Left lobe of liver (tissue), 2 donors: ENCODE results near the gene GRHL1. TPM values are rescaled to one million over a fixed set of nuclear protein-coding genes. Genes with fewer than 3 reads are reported as not detected.
A peak's percentile ranks its signal among the peaks of the same experiment; 100 is the strongest.
"Not testable (repeated sequence)": the region's sequence is repeated elsewhere in the genome, so short reads cannot be mapped to it uniquely, and the experiment has no call there.

ENCODE experiments used
- ATAC-seq: fragments of 200-7000 bp; cut with Tn5 transposase; one replicate; pipeline ENCODE4 v1.9.1; 2020; ENCODE audit warnings: mild to moderate bottlenecking, moderate library complexity
- DNase-seq: peaks from one replicate; pipeline ENCODE4 v3.0.0-alpha.2; 2020; ENCODE audit warnings: low spot score
- total RNA-seq: library from RNA; stranded (reverse); gene quantifications from one replicate; pipeline ENCODE4 v1.2.1, GENCODE V29; 2021
- donor health status: DM: no; HTN: no; CAD: no; lungs with moderate emphysema.
- donor health status: DM: no; HTN: yes; CAD: no.

Gene GRHL1
- total RNA-seq, 1 donor from 2014 or later, result 4.7 TPM

DNA sequence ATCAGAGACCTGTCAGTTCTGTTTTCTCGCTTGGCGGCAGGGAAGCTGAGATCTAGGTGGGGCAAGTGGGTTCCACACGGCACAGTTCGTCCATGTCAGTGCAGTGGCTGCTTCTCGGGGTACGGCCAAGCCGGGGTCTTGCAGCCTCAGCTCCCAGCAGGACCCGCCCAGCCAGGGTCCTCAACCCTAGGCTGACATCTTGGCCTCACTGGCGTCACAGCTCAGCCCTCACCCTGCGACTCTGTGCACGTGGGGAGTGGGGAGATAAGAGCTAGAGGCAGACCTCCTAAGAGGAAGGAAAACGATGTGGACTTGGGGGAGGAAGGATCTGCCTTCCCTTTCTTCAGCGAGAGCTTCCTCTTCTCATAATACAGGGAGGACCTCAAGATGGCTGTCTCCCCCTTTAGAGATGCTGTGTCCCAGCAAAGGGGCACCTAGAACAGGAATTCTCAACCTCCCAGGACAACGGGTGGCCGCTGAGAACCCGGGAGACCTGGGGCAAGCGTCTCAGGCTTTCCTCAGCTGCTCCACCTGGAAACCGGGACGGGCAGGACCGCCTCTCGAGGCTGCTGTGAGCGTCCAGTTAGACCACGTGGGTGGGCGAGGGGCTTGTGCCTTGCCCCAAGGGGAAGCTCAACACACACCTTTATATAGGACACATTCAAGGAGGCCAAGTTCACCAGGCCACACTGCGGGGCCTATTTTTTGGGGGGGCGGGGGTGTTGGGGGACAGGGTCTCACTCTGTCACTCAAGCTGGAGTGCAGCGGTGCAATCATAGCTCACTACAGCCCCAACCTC, 68.3 kb downstream of the GRHL1 start:
- ATAC-seq (no peak), DNase-seq (no peak)

DNA sequence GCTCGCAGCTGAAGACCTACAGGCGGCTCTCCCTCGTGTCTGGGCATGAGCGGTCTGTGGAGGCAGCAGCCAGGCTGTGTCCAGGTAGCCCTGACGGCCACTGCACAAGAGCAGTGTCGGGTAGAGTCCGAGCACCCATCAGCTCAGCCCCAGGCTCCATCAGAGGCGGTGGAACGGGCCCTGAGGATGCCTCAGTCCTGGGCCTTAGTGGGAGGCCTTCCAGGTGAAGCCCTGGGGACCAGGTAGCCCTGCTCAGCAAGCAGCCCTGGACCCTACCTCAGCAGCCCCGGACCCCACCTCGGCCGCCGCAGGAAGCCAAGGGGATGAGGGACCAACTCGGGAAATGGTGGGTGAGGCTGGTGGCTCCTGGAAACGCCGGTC, 70.5 kb downstream of the GRHL1 start:
- ATAC-seq (no peak), DNase-seq (no peak)

DNA sequence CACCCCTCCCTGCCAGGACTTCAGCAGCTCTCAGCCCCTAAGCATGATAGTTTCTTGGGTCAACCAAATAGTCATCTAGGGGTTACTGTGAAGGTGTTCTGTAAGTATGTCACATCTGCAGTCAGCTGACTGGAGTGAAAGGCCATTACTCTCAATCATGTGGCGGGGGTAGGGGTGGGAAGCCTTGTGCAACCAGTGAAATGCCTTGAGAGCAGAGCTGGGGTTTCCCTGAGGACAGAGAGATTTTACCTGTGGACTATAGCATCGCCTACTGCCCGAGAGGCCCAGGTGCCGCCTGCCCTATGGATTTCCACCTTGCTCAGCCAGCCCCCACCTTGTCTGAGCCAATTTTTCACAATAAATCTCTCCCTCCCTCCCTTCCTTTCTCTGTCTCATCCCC, 71.0 kb downstream of the GRHL1 start:
- DNase-seq (no peak), ATAC-seq (no peak)

DNA sequence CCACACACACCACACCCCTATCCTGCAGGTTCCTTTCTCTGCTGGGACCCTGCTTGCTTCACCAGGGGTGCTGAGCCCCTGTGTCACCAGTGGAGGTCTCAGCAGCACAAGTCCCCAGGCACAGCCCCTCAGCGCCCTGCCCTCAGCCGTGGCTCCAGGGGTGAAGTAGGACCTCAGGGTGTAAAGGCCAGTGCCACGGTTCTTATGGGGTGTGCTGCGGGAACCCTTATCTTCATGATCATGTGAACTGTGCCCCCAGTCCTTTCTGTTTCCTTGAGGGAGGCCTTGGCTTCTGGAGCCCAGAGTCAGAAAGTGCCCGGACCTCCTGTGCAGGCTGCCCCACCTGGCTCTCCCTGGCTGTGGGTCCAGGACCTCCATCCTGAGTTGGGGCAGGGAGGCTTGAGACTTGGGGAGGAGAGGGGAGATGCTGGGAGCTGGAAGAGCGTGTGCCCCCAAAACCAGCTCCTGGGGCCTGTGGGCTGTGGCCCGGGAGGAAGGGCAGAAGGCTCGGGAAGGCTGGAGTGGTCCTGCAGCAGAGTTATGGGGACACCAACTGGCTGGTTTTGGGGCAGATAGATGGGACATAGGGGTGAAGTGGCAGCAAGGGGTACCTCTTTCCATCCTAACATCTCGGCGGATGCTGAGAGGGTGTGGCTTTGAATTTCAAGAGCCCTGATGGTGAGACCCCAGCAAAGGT, 71.6 kb downstream of the GRHL1 start:
- DNase-seq (no peak), ATAC-seq (no peak)

DNA sequence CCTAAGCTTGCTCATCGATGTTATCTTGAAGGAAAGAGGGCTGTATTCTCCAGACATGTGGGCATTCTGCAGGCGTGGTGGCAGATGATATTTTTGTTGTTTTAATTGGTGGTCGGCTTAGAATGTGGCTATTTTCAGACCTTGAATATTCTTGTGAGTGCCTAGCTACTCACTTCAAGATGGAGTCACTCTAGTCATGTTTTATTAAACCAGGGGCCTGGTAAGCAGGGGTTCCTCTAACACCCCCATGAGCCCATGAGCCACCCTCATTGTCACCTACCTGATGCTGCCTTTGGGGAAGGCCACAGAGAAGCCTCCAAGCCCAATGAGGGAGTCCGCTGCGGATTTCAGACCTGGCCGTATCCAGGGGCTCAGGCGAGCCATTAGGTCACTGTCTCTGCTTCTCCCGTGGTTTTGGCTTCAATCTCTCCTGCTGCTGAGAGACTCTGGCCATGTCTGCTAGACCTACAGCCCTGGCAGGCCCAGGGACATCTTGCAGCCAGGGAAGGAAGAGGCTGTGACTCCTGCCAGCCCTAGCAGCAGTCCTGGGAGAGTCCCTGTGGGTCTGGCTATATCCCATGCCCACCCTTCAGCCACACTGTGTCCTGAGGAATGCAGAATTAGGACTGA, 75.6 kb downstream of the GRHL1 start:
- no peak for ATAC-seq
- DNase-seq, result no peak

DNA sequence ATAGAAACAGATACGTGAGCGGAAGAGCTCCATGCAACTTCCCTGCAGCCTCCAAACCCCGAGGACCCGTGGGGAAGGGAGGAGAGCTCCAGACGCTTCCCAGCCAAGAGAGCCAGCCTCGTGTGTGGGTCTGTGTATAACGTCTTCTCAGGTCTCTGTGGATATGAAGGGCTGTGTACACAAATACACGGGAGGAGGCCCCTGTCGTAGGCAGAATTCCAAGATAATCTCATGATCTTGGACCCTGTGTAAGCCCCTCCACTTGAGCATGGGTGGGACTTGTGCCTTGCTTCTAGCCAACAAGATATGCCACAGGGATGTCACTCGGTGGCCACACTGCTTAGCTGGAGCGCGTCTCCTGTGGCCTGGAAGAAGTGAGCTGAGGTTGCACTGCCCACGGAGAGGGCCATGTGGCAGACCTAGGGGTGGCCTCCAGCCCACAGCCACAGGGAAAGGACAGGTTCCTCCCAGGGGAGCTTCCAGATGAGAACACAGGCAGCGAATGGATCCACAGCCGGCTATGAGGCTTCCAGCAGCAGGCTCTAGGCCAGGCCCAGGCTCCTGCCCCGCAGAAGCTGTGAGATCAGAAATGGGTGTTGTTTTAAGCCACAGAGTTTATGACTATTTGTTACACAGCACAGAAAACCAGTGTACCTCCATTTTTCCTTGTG, 76.3 kb downstream of the GRHL1 start:
- no peak for DNase-seq
- ATAC-seq, result no peak

DNA sequence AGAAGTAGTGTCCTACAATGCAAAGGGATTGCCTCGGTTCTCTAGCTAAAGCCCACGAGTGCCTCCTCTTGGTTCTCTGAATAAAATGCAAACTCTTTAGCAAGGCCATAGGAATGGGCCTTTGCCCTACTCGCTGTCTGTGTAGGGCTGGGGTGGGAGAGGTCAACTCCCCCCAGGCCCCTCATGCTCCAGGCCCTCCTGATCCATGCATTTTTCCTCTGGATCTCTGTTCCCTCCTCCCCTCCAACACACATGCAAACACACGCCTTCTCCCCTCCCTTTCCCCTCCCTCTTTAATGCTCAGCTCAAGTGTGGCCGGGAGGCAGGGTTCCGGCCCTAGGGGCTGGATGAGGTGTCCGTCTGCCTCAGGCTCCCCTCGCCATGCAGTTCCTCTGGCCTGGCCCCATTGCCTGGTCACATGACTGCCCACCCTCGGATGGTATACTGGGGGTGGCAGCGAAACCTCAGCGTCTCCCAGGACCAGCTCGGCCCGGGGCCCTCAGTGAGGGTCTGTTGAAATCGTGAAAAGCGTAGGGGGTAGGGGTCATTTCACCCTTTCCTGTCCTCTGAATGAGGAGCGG, 77.0 kb downstream of the GRHL1 start:
- DNase-seq (no peak), ATAC-seq (peak; percentile 9)

DNA sequence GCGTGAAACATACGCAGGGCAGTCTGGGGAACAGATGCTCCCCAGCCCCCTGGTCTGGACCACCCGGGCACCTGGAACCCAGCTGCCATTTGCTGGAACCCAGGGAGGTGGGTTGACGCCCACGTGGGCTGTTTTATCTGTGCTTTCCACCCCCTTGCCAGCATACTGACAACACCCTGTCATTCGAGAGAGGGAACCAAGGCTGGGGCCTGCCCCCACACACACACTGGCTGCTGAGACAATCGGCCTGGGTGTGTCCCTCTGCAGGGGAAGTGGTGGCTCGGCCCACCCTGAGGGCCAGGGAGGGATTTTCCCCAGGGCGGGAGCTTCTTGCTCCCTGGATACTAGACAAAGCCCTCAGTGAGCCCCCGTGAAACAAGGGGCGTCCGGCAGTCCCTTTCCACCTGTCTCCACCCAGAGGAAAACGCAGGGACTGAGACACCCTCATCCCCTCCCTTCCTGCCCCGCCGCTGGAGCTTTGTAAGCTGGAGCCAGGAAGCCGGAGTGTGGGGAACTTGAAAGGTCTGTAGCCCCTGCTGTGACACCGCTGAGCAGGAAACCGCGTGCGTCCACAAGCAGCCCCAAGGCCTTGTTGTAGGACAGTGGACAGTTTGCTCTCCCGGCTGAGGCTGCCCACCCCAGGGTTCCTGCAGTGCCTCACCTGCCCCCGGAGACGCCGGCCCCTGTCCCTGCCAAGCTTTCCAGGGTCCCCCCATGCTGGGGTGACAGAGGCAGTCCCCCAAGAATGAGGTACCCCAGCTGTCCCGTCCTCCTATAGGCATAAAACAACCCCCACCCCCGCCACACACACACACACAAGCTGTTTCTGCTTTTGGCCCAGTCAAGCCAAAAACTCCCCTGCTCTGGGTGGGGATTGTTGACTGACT, 77.7 kb downstream of the GRHL1 start:
- peak; percentile 74 for ATAC-seq
- DNase-seq, result no peak

DNA sequence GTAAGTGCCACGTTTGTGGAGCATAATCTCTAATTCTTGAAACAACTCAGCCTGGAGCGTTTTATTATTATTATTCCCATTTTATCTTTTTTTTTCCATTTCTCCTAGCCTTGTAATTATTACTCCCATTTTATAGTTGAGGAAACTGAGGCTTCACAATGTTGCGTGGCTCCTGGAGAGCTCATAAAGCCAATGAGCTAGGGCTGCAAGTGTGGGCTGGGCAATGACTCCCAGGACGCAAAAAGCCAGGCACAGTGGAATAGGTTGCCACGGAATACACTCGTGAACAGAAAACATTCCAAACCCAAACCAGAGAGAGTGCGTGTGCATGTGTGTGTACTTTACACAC, 78.4 kb downstream of the GRHL1 start:
- ATAC-seq, result no peak
- DNase-seq, result no peak

DNA sequence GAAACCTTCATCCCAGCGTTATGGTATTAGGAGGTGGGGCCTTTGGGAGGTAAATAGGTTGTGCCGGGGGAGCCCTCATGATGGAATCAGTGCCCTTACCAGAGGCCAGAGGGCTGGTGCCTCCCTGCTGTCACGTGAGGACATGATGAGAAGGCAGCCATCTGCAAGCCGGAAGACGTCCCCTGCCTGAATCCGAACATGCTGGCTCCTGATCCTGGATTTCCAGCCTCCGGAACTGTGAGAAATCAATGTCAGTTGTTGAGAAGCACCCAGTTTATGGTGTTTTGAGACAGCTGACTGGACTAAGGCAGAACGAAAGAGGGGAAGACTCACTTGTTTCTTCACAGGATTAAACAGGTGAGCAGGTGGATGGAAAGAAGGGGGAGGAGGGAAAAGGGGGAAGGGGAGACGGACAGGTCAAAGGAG, 78.8 kb downstream of the GRHL1 start:
- ATAC-seq (no peak), DNase-seq (no peak)

DNA sequence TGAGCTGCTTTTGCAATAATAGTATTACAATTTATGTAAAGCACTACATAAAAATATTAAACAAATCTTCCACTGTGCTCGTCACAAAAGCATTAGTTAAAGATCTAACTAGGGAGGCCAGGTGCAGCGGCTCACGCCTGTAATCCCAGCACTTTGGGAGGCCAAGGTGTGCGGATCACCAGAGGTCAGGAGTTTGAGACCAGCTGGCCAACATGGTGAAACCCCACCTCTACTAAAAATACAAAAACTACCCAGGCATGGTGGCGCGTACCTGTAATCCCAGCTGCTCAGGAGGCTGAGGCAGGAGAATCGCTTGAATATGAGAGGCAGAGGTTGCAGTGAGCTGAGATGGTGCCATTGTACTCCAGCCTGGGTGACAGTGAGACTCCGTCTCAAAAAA, 79.3 kb downstream of the GRHL1 start:
- ATAC-seq, DNase-seq: not testable (repeated sequence)

DNA sequence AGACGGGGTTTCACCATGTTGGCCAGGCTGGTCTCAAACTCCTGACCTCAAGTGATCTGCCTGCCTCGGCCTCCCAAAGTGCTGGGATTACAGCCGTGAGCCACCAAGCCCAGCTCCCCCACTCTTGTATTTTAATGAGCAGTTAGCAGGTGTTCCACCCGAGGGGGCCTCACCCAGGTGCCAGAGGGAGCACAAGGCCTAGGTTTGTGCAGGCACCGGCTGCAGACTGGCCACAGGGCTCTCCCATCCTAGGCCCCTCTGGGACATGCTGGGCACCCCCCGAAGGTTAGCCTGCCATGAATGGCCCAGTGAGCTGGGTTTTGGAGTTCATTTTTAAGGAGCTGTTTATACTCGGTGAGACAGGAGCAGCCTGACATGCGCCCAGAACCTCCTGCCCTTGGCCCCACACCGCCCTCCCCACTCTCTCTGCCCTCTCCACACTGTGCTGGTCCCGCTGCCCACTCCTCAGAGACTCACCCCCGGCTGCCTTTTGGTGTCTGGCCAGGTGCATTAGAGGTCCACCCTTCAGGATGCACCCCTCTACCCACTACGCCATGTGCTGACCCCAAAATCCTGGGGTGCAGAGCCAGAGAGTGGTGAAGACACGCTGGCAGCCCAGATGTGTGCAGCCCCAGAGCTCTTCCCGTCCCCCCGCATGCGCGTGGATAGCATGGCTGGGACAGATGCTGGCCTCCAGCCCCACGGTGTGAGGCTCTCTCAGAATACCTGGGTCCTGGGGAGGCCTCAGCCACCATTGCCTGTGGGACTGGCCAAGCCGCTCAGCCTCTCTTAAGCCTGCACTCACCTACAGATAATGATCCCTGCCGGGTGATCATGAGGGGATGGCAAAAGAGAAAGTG, 80.6 kb downstream of the GRHL1 start:
- DNase-seq, result no peak

DNA sequence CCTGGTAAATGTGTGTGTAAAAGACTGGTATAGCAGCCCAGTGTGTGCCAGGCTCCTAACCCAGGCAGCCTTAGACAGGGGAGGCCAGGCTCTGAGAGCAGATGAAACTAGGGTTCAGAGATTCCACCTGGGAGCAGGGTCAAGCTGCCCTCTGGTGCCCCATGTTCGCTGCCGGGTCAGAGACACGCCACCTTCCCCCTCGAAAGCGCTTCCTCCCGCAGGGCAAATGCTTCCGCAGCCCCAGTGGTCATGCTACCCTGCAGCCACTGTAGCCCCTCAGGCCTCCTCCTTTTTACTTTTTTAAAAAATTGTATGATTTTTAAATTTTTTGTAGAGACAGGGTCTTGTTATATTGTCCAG, 81.2 kb downstream of the GRHL1 start:
- no peak for ATAC-seq
- DNase-seq, result no peak

More for the DNA sequence above, 80.6 kb downstream of the GRHL1 start:
- no peak for ATAC-seq

DNA sequence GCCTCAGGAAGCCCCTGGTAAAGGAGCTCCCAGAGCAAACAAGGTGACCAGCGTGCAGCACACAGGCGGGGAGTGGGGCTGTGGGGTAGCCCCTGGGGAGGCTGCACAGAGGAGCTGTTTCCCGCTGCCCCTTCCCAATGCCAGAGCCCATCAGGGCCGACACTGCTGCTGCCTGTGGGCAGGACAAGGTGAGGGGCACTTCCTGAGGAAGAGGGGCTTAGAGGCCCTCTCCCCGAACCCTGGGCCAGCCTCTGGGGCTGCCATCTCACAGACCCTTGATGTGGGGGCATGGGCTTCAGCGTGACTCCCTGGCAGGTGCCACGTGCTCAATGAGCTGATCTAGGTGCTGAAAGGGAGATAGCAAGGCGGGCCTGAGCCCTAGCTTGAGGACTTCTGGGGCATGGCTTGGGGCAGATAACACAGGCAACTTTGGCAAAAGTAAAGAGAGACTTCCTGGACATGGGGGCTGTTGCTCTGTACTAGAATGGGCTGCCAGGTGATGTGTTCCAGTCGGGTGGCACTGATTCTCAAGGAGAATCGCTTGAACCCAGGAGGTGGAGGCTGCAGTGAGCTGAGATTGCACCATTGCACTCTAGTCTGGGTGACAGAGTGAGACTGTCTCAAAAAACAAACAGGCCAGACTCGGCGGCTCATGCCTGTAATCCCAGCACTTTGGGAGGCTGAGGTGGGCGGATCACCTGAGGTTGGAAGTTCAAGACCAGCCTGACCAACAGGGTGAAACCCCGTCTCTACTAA, 81.9 kb downstream of the GRHL1 start:
- DNase-seq (no peak), ATAC-seq (no peak)

DNA sequence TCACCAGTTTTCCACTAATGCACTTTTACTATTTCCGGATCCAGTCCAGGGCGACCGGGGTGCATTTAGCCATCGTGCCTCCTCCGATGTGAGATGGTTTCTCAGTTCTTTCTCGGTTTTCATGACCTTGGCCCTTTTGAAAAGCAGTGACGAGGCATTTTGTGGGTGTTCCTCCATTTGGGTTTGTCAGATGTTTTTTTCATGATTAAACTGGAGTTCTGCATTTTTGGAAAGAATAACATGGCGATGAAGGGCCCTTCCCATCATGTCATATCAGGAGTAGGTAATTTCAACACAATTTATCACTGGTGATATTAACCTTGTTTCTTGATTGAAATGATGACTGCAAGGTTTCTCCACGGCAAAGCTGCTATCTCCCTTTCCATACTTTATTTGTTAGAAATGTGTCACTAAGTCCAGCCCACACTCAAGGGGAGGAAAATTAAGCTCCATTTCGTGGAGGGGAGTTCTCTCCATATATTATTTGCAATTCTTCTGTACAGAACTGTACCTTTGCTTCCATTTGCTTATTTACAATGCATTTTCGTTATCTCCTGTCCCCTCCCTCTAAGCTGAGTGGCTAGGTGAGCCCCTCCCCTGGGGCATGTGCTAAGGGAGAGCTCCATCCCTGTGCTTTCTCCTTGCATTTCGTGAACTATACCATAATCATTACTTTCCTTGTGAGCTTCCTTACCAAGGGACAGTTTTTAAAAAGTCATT, 83.0 kb downstream of the GRHL1 start:
- ATAC-seq, result no peak
- no peak for DNase-seq

DNA sequence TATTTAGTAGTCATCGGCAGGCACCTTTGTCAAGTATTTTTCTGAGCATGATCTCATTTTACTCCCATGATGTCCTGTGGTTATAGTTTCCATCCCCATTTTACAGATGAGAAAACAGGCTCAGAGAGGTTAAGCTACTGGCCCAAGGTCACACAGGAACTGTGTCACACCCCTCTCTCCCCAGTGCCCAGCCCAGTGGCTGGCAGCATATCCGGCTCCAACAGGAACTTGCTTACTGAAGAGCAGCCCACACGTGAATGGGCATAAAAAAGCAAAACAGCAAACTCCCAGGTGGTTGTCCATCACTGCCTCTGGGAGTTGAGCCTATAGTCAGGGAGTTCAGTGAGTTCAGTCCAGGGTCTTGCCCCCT, 83.5 kb downstream of the GRHL1 start:
- DNase-seq, result no peak
- ATAC-seq, result no peak

DNA sequence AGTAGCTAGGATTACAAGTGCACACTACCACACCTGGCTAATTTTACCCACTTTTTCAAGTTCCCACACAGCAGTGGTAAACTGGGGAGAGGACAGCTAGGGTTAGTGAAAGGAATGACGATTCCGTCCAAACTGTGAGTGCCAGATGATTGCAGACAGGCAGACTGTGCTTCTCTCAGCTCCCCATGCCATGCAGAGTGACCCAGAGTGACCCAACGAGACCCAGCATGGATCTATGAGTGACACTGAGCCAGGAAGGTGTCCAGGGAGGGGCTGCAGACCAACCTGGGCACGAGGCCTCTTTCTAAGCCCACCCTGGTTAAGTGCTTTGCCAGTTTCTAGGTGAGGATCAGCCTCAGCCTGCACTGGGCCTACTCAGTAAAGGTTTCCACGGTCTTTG, 84.1 kb downstream of the GRHL1 start:
- DNase-seq (no peak), ATAC-seq (peak; percentile 33)
